KOPT-K1 (cell line): ENCODE measurements around the gene RBM44.

Experiments used
- H3K27ac ChIP-seq: fragments of 200-600 bp; sonication (generic); 2 replicates; pipeline ENCODE4 v1.5.1; 2016; ENCODE audit warnings: antibody characterized with exemption, mild to moderate bottlenecking, low read depth, low read length; ENCODE audit not compliant: poor library complexity, severe bottlenecking
- H3K36me3 ChIP-seq: fragments of 200-600 bp; sonication (generic); 2 replicates; pipeline ENCODE4 v1.5.1; 2017; ENCODE audit warnings: antibody characterized with exemption, mild to moderate bottlenecking, low read length, moderate library complexity; ENCODE audit not compliant: insufficient read depth
- H3K9me3 ChIP-seq: fragments of 200-600 bp; sonication (generic); 2 replicates; pipeline ENCODE4 v1.5.1; 2017; ENCODE audit warnings: antibody characterized with exemption, low read length, mild to moderate bottlenecking; ENCODE audit not compliant: insufficient read depth, poor library complexity, severe bottlenecking

RBM44 gene

GRCh38 chr2:237869343-237870102 lies 70.9 kb downstream of the RBM44 start:
- Histone ChIP-seq H3K9me3 (no peaks in the 10 kb centered on the region), H3K27ac (no peak overlapping the region), H3K36me3 (no peaks in the 10 kb centered on the region)

GRCh38 chr2:237870126-237870525 lies 71.5 kb downstream of the RBM44 start:
- Histone ChIP-seq H3K27ac (no peak overlapping the region), H3K9me3 (no peaks in the 10 kb centered on the region), H3K36me3 (no peaks in the 10 kb centered on the region)

GRCh38 chr2:237870754-237871651 lies 72.4 kb downstream of the RBM44 start:
- H3K27ac ChIP-seq = peak overlapping the region; percentile 24
- H3K36me3 ChIP-seq = no peaks in the 10 kb centered on the region
- no peaks in the 10 kb centered on the region for H3K9me3 ChIP-seq

- Histone ChIP-seq H3K36me3 (no peaks in the 10 kb centered on the region), H3K27ac (no peak overlapping the region), H3K9me3 (no peaks in the 10 kb centered on the region)
Observed at GRCh38 chr2:237872178-237872887, 73.8 kb downstream of the RBM44 start.

GRCh38 chr2:237873421-237873831 lies 74.8 kb downstream of the RBM44 start:
- peak overlapping the region; percentile 61 for H3K27ac ChIP-seq

GRCh38 chr2:237873897-237874551 lies 75.4 kb downstream of the RBM44 start:
- Histone ChIP-seq H3K36me3 (no peaks in the 10 kb centered on the region), H3K9me3 (no peaks in the 10 kb centered on the region), H3K27ac (peak overlapping the region; percentile 61)

More at GRCh38 chr2:237873421-237873831, 74.8 kb downstream of the RBM44 start:
- H3K9me3 ChIP-seq = no peaks in the 10 kb centered on the region
- no peaks in the 10 kb centered on the region for H3K36me3 ChIP-seq

- Histone ChIP-seq H3K36me3 (no peaks in the 10 kb centered on the region), H3K27ac (no peak overlapping the region)
Observed at GRCh38 chr2:237874585-237875161, 76.1 kb downstream of the RBM44 start.

GRCh38 chr2:237875256-237876060 lies 76.9 kb downstream of the RBM44 start:
- Histone ChIP-seq H3K36me3 (no peaks in the 10 kb centered on the region), H3K27ac (no peak overlapping the region), H3K9me3 (no peaks in the 10 kb centered on the region)

More at GRCh38 chr2:237874585-237875161, 76.1 kb downstream of the RBM44 start:
- no peaks in the 10 kb centered on the region for H3K9me3 ChIP-seq

GRCh38 chr2:237876061-237876526 lies 77.5 kb downstream of the RBM44 start:
- H3K9me3 ChIP-seq = no peaks in the 10 kb centered on the region
- H3K36me3 ChIP-seq = no peaks in the 10 kb centered on the region
- no peak overlapping the region for H3K27ac ChIP-seq

GRCh38 chr2:237876532-237876931 lies 78.0 kb downstream of the RBM44 start:
- Histone ChIP-seq H3K36me3 (no peaks in the 10 kb centered on the region), H3K27ac (no peak overlapping the region), H3K9me3 (no peaks in the 10 kb centered on the region)

- H3K27ac ChIP-seq = no peak overlapping the region
- H3K9me3 ChIP-seq = no peaks in the 10 kb centered on the region
- H3K36me3 ChIP-seq = no peaks in the 10 kb centered on the region
Observed at GRCh38 chr2:237876951-237877491, 78.4 kb downstream of the RBM44 start.

GRCh38 chr2:237877576-237878307 lies 79.2 kb downstream of the RBM44 start:
- no peaks in the 10 kb centered on the region for H3K9me3 ChIP-seq
- no peak overlapping the region for H3K27ac ChIP-seq
- H3K36me3 ChIP-seq = no peaks in the 10 kb centered on the region
